Panc1 (cell line): ENCODE results near the gene MCTP1.

Source experiments
- CTCF ChIP-seq: fragments of 450-650 bp; IDR thresholded peaks from 2 replicates; pipeline ENCODE4 v1.5.1; 2017; ENCODE audit warnings: mild to moderate bottlenecking
- POLR2AphosphoS5 ChIP-seq: IDR thresholded peaks from 2 replicates; pipeline ENCODE4 v1.6.1; 2012; ENCODE audit warnings: mild to moderate bottlenecking, low read depth, low read length, moderate library complexity
- SIN3A ChIP-seq: IDR thresholded peaks from 2 replicates; pipeline ENCODE4 v1.6.1; 2012; ENCODE audit warnings: low read depth, mild to moderate bottlenecking, low read length, moderate library complexity, borderline replicate concordance; ENCODE audit not compliant: insufficient read depth

- TF ChIP-seq POLR2AphosphoS5 (no peak), CTCF (no peak), SIN3A (no peak)
Observed at GRCh38 chr5:94670726-94671125, 614.2 kb downstream of the MCTP1 start.
